NCI-H128 (cell line): ENCODE results near the gene SLC6A11.

Experiments
- DNase-seq: peaks from one replicate; lab custom pipeline; 2025; ENCODE audit not compliant: unreplicated experiment; lab: John Stamatoyannopoulos, UW

Gene SLC6A11

GRCh38 chr3:10928407-10928960 is 112.5 kb downstream of the SLC6A11 start:
- no peak for DNase-seq

GRCh38 chr3:10928961-10929471 is 113.0 kb downstream of the SLC6A11 start:
- DNase-seq, result no peak

DNA sequence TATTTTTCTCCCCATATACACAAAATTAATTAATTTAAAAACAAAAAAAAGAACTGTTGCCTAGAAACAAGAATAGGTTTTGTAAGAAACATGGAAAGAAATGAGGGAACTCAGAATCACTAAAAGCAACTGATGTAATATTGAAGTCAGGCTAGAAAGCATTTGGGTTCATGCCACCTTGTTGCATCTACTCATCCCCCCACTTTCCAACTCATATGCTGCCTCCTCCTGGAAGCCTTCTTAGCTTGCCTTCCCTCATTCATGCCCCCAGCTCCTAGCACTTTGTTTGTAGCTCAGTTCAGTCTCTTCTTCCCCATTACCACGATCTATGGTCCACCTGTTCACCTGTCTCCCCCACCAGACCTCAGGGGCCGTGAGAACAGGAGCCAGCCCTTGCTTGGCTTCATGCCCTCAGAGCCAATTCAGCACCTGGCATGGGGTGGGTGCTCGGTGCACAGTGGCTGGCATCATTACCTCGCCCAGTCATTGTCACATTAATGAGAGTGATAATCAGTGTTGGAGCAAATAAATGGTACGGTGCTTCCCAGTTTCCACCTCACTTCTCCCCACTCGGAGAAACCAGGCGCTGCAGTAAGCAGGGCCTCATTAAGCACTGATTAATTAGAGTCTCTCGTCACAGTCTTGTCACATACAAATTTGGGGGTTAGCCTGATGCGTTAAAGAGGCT is 114.1 kb downstream of the SLC6A11 start:
- no peak for DNase-seq

DNA sequence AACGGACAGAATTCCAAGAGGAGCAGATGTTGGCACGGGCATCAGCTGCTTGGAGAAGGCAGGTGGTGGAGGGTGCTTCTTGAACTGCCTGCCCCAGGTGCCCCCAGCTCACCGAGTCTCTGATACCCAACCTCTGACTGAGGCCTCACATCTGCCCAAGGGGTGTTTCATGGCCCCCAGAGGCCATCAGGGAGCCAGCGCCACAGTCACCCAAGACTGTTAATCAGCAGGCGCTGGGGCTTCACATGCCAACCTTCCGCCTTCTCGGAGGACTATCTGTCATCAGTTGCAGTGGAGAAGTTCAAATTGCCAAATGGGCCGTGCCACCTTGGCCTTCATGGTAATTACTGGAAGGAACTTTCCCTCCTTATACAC is 114.6 kb downstream of the SLC6A11 start:
- no peak for DNase-seq

- no peak for DNase-seq
Measured at GRCh38 chr3:10932596-10932995, 116.6 kb downstream of the SLC6A11 start.

DNA sequence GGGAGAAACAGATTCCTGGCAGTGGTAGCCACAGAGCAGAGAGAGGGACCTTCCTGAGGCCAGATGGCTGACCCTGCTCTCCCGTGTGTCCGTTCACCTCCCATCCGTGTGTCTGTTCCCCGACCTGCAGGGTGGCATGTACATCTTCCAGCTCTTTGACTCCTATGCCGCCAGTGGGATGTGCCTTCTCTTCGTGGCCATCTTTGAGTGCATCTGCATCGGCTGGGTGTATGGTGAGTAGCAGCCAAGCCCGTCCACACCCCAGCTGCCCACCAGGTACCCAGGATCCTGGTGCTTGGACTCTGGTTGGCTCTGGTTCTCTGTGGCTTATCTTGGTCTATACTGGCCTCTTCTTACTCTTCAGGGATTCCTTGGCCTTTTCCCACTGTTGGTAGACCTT is 117.0 kb downstream of the SLC6A11 start:
- DNase-seq, result no peak

DNA sequence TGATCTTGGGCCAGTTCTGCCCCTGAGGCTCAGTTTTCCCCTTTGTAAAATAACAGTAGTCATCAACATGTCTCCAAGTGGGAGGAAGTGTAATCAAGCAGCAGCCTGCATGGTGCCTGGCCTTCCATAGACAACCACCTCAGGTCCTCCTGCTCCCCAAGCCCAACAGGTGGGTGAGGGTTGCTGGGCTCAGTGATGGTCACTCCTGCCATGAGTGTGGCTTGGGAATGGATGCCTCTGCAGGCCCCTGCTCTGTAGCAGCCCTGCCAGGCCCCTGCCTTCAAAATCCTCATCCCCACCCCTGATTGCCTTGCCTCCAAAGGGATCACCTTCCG is 117.4 kb downstream of the SLC6A11 start:
- DNase-seq, result no peak

DNA sequence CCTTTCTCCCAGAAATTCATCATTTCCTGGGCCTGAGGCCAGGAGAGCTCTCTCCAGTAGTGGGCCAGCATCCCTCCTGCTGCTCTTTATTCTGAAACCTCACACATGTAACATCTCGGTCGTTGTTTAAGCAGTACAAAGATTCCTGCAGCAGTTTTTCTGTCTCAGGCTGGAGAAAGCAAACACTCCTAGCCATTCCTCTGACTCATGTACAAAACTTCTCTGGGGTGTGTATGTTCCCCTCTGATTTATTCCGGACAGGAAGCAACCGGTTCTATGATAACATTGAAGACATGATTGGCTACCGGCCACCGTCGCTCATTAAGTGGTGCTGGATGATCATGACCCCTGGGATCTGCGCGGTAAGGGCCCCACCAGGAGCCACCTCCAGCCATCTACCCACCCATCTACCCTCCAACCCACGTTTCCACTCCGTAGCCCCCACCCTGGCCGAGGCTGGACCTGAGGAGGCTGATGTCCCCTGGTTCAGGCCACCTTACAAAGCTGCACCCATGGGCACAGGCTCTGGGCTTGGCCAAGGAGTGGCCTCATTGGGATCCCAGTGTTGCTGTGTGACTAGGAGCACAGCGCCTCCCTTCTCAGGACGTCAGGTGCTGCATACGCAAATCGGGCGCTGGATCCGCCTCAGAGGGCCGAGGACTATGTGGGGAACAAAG is 117.9 kb downstream of the SLC6A11 start:
- DNase-seq, result no peak

GRCh38 chr3:10935028-10935427 is 119.0 kb downstream of the SLC6A11 start:
- DNase-seq, result no peak

DNA sequence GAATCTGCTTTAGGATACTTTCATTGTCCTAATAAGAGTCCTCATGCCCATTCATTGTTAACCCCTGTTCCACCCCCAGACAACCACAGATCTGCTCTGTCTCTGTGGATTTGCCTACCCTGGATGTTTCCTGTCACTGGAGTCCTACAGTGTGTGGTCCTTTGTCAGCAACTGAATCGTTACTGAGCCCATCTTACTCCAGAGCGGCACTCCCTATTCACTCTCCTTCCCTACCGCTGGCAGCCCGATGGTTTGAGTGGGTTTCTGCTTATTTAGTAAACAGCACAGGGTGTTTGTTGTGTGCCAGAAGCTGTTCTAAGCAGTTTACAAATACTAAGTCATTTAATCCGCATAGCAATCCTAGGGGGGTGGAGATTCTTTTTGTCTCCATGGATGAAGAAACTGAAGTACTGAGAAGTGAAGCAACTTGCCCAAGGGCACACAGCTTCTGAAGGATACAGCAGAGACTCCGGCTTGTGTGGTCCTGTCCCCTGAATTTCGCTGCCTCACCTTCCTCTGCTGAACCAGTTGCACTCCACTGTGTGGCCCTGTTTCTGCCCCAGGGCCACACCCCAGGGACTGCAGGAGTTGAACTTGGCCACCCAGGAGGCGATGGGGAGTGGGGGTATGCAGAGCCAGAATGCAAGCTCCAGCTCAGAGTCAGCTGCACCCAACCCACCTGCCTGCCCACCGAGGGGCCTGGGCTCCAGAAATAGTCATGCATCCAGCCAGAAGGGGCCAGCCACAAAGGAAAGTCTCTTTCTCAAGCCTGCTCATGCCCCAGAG is 120.0 kb downstream of the SLC6A11 start:
- DNase-seq, result no peak

GRCh38 chr3:10936686-10937085 is 120.7 kb downstream of the SLC6A11 start:
- DNase-seq, result no peak

- no peak for DNase-seq
Measured at GRCh38 chr3:10937141-10937825, 121.3 kb downstream of the SLC6A11 start.

- DNase-seq, result no peak
Measured at GRCh38 chr3:10939556-10939955, 123.5 kb downstream of the SLC6A11 start.

DNA sequence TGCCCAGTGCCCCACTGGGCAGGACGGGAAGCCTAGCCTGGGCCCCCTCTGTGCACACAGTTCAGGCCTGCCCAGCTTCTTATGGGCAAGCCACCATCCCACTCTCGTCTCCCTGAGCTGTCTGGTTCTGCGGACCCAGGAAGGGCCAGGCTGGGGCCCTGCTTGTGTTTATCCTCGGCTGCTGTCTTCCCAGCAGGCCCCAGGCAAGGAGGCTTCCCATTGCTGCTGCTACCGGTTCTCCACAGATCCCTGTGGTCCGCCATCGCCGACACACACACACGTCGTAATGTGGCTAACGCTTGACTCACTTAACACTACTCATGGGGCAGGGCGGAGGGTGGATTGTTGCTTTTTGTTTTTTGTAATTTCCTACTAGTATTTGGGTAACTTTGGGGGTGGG is 124.1 kb downstream of the SLC6A11 start:
- no peak for DNase-seq

GRCh38 chr3:10941972-10942371 is 125.9 kb downstream of the SLC6A11 start:
- no peak for DNase-seq

DNA sequence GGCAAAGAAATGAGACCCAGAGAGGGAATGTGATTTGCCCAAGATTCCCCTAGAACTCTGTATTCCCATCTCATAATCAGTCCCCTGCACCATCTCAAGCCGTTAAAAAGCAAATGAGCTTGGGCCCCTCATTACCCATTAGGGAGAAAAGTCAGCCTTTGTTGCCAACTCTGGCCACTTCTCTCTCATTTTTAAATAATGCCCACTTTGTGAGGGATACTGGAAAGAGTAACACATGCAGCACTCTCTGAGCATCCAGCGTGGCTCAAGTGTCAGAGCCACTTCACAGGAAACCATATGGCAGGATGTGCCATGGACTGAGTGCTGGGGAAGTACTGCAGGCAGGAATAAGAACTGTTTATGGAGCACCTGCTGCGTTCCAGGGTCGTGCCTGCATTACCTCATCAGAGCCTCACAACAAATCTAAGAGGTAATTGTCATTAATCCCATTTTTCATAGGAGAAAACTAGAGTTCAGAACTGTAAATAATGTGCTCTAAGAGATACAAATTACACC is 126.7 kb downstream of the SLC6A11 start:
- DNase-seq, result no peak

GRCh38 chr3:10944866-10945265 is 128.8 kb downstream of the SLC6A11 start:
- DNase-seq, result no peak

GRCh38 chr3:10945683-10946287 is 129.8 kb downstream of the SLC6A11 start:
- no peak for DNase-seq

GRCh38 chr3:10946526-10946925 is 130.5 kb downstream of the SLC6A11 start:
- DNase-seq, result no peak

- no peak for DNase-seq
Measured at GRCh38 chr3:10948326-10948725, 132.3 kb downstream of the SLC6A11 start.
